HG03460 (cell line): ENCODE results near the gene VTI1A.
A peak's percentile ranks its signal among the peaks of the same experiment; 100 is the strongest.
"Not testable (repeated sequence)": the region's sequence is repeated elsewhere in the genome, so short reads cannot be mapped to it uniquely, and the experiment has no call there.

Experiments
- ATAC-seq: cut with Tn5 transposase; IDR thresholded peaks from one replicate; pipeline ENCODE4 v1.9.1; 2021; ENCODE audit not compliant: unreplicated experiment

Gene VTI1A

DNA sequence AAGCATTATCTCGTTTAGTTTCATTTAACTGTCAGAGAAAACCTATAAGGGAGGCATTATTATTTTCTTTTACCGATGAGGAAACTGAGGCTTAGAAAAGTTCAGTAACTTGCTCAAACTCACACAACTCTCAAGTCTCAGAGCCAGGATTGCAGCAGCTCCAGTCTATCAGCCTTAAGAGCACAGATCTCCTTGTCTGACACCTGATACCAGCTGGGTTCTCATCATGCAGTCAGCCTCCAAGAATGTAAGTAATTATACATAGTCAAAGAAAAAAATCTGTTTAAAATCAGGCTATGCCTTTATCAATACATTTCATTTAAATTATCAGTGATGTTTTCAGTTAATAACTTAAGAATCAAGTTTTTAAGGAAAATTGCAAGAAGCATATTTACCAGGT is 266.4 kb downstream of the VTI1A start:
- ATAC-seq: no peak

DNA sequence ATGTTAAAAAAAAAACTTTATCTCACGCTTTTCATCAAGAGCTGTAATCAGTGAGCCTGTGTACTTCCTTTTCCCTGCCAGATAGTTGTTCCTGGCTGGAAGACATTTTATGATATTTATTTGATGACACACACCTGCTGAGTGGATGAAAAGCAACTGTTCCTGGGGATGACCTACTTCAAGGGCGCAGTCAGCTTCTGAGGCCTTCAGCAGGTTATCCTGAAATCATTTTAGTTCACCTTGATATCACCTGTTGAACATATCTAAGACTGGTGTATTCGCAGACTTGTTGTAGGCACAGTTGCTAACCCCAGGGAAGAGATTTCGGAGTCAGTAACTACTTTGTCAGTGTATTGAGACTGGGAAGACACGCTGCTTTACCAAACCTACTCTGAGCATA is 268.6 kb downstream of the VTI1A start:
- ATAC-seq: no peak

DNA sequence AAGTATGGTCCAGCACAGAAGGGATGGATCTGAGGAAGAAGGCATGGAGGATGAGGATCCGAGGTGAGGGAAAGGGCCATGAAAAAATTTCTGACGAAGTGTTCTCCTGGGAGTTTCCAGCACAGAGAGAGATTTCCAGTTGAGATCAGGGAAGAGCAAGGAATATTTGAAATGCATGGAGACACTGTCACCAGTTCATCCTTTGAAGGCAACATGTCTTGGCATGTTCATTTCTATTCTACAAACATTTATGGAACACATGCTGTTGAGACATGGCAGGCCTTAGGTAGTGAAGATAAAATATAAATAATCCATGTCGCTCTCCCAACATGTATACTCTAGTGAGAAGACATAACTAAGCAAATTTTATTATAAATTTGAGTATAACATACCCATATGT is 269.1 kb downstream of the VTI1A start:
- no peak for ATAC-seq

DNA sequence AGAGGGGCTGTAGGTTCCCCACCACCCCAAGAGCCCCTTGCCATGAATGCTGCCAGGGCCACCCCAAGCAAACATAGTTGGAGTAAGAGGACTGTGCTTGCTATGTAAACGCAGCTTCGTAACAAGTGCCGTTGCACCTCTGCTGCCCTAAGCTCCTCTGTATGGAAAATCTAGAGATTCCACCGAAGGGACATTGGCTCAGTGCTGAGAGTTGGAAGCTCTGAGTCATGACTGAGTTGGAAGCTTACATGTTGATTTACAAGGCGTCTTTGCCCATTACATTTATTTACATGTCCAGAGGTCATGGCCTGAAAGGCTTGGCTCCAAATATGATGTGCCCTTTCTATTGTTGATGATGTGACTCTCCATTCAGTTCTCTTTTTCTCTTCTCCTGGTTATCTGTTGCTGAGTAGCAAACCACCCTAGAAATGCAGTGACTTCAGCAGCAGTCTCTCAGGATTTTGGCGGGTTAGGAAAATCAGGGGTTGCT is 270.0 kb downstream of the VTI1A start:
- no peak for ATAC-seq

DNA sequence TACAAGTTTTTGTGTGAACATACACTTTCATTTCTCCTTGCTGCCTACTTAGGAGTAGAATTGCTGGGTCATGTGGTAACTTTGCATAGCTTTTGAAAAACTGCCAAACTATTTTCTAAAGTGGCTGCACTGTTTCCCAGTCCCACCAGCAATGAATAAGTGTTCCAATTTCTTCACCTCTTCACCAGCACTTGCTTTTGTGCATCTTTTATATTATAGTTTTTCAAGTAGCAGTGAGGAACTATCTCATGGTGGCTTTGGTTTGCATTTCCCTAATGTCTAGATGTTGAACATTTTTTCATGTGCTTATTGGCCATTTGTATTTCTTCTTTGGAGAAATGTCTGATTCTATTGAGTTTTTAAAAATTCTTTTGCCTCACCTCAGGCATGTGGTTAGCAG is 273.2 kb downstream of the VTI1A start:
- ATAC-seq: no peak

DNA sequence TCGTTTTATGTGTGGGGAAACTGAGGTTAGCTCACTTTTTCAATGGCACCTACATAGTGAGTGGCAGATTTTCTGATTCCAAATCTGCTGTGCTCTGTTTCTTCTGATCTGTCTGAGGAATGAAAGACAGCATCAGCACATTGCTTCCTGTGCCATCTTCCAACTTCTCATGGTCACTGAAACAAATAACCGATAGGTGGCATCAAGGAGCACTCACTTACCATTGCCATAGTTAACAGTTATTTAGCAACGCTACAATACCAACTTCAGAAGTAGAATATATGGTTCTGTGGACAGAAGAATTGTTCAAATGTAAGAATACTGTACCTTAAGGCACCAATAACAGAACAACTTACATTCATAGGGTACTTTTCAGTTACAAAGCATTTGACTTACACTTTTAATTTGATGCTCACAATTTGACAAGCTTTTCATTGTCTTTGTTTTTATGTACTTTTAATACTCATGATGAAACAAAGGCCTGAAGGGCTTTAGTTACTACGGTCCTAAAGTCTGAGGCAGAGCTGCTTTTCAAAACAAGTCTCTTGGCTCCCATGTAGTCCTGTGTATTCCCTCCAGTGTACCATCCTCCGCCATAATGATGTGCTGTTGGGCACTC is 274.2 kb downstream of the VTI1A start:
- peak; percentile 52 for ATAC-seq

DNA sequence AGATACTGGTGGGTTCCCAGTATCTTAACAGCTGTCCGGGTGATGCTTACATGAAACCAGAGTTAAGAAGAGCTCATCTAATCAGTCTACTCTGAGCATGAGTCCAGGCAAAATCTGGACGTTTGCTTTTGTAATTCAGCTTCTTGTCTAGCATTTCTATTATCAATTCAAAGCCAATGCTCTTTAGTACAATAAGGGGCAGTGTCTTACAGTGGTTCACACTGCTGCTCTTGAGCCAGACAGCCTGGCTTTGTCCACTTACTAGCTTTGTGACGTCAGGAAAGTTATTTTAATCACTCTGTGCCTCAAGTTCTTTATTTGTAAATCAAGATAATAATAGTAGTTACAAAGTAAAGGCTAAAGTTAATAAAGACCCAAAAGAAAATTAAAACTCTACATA is 275.7 kb downstream of the VTI1A start:
- no peak for ATAC-seq

DNA sequence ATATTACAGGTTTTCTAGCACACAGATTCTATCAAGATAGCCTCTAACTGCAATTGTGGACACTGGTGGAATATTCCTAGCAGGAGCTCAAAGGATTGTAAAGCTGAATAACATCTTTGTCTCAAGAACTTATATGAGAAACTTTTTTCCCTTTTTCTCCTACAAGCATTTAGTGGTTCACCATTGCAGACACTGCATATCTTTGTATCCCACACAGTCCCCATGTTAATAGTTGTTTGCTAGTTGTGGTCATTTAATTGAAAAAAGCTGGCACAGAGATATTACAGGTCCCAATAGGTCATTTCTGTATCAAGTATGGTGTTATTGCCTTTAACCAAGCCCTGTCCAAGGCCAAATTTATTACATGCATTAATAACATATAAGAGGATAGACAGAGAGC is 276.9 kb downstream of the VTI1A start:
- no peak for ATAC-seq

DNA sequence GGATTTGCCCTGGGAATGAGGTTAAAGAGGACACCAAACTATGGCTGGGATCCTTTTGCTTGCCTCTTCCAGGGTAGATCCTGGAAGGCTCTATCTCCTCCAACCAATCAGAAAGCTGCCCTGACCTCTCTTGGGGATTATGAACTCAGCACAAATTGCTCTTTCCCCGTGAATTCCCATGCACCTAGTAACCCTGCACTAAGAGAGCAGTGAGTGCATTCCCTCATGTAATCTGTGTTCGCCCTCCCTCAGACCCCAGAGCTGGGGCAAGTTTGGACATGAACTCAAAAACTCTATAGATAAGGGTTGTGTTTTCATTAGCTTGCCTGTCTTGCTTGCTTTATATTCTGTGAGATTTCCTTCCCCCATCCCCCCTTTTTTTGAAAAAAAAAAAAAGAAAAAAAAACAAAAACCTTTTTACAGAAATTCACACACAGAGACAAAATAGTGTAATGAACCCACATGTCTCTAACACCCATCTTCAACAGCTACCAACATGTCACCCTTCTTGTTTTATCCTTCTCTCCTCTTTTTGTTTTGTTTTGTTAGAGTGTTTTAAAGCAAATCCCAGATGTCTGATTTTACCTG is 277.5 kb downstream of the VTI1A start:
- no peak for ATAC-seq

DNA sequence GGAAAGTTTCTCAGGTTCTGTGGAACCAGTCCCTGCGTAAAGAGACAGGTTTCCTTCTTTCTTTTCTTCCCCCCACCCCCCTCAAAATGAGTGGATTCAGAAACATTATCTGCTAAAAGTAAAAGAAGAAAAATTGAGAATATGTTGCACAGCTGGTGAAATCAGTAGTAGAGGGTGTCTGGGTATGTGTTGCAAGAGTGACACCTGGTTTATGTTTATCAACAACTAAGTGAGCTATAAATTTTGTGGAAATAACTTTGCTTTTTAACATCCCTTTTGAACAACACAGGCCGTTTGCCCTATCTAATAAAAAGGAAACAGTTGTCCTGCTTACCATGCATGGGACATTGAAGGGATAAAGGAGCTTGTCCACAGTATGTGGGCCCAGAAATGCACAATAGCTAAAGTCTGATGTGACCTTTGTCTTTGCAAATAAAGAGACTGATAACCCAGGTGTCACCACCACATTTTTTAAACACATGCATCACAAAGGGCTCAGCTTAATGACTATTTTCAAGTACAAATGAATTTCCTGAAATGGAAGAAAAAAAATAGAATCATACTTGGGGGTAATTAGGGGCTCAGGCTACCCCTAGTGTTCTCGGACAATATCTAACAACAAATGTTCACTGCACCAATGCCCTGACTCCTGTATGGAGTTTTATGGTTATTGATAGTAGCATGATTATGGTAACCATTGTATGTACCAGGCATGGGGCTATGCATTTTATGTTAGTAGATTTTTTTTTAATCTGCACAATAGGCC is 281.3 kb downstream of the VTI1A start:
- ATAC-seq: no peak

DNA sequence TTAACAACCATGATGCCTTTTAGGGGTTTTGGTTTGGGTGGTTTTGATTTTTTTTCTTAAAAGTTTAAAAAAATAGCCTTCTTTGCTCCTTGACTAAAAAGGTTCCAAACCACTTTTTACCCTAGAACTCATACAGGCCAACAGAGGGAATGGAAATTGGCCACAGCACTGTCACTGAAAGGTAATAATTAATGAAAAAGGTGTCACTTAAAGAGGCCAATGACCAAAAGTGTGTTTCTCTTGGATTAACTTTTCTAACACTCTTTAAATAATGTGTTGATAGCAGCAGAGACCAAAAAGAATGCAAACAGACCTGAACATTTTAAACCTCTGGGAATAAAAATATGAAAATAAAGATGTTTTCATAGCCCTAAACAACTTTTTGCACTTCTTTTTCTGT is 282.0 kb downstream of the VTI1A start:
- no peak for ATAC-seq

DNA sequence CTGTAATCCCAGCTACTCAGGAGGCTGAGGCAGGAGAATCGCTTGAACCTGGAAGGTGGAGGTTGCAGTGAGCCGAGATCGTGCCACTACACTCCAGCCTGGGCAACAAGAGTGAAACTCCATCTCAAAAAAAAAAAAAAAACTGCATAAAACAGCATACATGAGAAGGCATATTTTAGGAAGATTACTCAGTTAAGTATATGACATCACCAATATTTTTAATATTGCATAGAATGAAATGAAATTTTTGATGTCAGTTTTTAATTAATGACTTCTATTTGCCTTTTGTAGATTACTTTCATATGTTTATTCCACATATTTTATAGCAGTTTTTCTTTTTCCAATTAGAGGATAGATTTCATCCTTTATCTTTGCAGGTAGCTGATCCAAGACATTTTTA is 284.4 kb downstream of the VTI1A start:
- not testable (repeated sequence) for ATAC-seq

DNA sequence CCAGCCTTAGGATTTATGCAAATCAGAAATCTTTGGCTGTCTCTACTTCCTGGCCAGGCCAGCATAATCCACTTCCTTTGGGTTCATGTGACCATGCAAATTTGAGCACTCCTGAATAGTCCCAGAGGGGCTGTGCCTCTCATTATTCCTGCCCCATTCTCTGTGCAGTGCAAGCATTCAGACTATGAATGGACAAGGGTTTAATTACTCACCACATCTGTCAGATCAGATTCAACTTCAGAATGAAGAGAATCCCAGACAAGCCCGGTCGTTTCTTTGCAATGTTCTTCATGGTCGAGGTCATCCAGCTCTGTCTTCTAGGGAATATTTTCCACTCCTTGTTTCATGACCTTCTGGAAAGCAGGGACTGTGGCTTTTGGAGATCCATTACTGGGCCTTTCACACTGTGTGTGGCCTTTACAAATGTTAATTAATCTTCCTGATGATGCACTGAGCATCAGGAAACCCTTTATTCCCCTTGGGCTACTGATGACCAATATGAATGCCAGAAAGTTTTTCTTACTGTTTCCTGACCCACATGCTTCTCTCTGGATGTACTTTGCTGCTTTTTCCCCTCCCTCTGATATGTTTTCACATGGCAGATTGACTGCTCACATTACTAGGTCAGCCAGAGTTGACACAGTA is 285.4 kb downstream of the VTI1A start:
- no peak for ATAC-seq

DNA sequence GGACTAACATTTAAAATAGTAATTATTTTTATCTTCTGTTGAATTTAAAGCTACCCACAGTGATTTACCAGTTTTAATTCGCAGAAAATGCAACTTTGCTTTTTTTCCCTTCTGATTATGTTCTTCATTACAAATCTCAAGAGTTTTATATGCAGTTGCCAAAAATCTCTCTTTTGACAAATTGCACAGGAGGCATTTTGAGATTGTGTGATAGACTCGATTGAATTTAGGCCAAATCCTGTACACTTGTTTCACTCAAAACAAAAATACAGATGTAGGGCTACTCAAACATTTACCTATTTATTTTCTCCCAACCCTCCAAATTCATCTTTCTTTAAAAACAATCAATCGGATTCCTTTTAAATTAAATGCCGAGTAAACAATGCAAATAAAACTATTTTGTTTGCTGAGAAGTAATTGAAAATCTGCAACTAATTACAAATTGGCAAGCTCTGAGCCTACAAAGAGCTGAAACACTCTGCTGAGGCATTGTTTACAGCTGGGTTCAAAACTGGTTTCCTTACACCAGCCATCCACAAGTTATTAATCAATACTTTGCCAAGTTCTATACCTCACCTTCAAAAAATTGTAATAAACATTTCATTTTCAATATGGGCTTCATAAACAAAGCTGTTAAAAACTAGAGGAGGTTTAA is 288.2 kb downstream of the VTI1A start:
- ATAC-seq: no peak

DNA sequence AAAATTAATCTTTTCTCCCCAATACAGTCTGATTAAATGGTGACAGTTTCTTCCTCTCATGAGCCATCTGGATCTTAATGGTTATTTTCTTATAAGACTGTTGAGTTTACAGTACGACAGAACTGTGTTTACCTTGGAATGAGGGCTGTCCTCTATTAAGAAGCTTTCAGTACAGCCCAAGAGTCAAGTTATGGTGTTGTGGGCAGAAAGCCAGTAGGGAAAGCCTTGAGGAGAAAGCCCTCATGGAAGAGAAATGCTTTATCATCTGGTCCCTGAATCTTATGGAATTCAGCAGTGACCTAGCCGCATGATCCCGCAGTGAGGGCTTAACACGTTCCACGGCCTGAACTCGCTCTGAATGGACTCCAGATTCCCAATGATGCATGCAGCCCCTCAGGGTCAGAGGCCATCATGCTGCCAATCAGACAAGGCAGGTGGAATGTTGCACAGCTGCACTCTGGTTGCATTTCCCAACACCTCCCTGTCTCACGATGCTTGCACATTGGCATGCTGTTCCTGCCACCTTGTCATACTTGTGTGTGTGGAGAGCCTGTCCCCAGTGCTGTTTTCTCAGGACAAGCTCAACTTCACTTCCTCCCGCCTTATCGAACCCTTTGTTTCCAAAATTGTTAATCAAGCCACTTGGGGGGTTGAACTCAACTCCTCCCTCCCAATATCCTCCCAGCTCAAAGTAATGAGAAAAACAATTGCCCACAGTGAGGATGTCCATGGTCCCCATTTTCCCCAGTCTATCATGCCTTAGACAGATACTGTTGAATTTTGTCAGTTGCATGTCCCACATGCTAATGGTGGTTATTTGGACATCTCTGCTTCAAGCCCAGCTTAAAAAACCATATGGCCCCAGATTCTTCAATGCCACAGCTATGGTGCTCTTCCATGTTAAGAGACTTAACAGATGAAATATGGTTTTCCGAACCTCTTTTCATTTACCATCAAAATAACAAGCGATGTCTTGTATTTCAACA is 291.9 kb downstream of the VTI1A start:
- no peak for ATAC-seq

DNA sequence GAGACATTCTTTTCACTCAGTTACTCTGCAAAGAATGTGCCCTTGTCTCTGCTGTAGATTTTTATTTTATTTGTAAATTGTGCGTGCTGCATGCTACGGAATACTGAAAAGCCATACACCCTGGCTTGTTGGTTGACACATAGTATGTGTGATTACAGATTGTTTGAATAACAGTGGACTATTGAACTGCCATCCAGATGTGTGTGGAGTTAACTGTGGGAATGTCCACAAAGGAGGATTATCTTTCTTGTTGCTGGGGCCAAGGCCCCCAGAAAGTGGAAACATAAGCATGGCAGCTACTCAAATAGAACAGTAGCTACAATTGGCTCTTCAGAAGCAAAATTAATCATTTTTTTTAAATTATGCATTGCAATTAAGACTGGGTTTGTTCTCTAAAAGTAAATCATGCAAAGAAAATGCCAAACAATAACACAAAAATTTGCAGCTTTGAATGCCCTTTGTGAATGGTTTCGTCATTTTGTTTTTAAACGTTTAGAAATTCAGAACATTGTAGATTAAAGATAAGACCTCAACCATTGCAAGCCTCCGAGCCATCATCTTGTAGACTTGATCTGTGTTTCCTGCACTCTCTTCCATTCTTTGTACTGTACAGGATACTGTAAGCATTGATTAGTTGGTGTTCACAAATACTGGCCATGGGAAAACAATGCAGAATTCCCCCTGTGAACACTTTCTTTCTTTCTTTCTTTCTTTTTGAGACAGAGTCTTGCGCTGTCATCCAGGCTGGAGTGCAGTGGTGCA is 292.8 kb downstream of the VTI1A start:
- ATAC-seq: no peak

DNA sequence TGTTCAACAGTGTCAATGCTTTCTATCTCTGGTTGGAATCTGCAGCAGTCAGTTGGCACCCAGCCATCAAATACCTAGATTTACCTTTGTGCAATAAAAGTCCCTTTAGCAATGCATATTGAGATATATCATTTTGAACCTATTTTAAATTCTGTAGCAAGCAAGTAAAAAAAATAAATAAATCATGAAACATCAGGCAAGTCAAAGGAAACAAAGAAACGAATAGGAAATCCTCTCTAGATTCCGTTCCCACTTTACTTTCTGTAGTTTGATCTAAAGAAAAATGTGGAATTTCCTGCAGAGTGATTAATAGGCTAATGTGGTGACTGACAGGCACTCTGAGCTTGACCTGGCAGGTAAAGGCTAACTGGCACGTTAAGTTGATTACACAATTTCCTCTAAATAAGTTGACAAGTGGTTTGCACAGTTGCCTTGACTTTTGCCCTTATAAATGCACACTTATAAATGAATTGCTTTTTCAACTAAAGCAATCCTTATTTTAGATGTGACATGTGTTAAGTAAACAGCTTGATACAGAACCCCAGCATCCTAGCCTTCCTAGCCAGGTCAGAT is 294.9 kb downstream of the VTI1A start:
- ATAC-seq: no peak

DNA sequence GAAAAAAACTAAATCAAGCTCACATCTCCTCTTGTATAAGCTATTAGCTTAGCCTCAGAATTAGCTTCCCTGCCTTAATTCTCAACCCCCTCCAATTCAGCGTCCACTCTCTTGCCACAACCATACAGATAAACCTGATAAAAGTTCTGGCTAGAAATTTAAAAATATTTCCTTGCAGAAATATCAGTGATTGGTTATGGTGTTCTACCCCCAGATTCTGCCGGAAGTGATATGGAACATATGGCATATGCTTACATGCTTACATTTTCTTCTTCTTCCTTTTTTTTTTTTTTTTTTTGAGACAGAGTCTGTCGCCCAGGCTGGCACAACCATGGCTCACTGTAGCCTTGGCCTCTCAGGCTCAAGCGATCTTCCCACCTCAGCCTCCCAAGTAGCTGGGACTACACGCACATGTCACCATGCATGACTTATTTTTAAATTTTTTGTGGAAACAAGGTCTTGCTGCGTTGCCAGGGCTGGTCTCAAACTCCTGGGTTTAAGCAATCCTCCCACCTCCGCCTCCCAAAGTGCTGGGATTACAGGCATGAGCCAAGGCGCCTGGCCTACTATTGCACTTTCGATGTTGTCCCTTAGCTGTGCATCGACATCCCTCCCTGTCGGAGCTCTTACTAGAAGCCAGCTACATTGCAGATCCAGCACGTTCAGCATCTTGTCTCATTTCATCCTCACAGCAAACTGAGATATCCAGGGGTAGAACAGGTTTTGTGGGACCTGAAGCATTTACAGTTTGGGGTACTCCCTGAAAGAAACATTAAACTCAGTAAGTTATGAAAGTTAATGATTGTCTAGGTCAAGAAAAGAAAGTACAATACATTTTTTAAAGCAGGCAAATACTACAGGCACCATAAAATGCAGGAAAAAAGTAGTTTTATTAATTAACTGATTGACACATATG is 297.4 kb downstream of the VTI1A start:
- ATAC-seq: no peak
